Measurements from ENCODE around the gene MYO16. TPM values are rescaled to one million over a fixed set of nuclear protein-coding genes. Genes with fewer than 3 reads are reported as not detected.

The MYO16 gene
- polyA plus RNA-seq, 2 of the 4 experiments (the other 2 are of a cell fraction): 0.03 to 0.06 TPM

GRCh38 chr13:109111141-109111540, 481.7 kb downstream of the MYO16 start:
- CTCF ChIA-PET: no interaction called here
- Histone ChIP-seq H3K4me1 (no peaks in the 10 kb centered on the region), H3K4me2 (no peak overlapping the region), H3K9me3 (no peaks in the 10 kb centered on the region), H3K27ac (no peak overlapping the region), H3K4me3 (no peak overlapping the region)
- DNase-seq (ENCODE audit: low read depth in 1 of 2, low spot score in 1 of 2): no peak
- WGBS (ENCODE audit: missing lambda C conversion rate): 75% methylated on average over 1 of the region's 1 CpG
- no peak for ATAC-seq
- FAIRE-seq: no peak
- no peak for TF ChIP-seq FOXS1 (CRISPR knock-in tag; IDR thresholded peaks at IDR 0.05)
- no peak for TF ChIP-seq CTCF (IDR thresholded peaks at IDR 0.05)
- no peak for TF ChIP-seq NPAS2 (CRISPR knock-in tag; IDR thresholded peaks at IDR 0.05; ENCODE audit: borderline replicate concordance)
- no peak for TF ChIP-seq EP300 (IDR thresholded peaks at IDR 0.05)
- no peak for TF ChIP-seq HOXB13 (CRISPR knock-in tag; IDR thresholded peaks at IDR 0.05; ENCODE audit: low read depth)
- no peak for TF ChIP-seq GATA3 (IDR thresholded peaks at IDR 0.05; ENCODE audit: borderline replicate concordance)
- TF ChIP-seq RNF2 (IDR thresholded peaks at IDR 0.05; ENCODE audit: borderline replicate concordance, low read depth): no peak
- no peak for TF ChIP-seq HOXA7 (CRISPR knock-in tag; IDR thresholded peaks at IDR 0.05)
- no peak for TF ChIP-seq TP53 (CRISPR knock-in tag; IDR thresholded peaks at IDR 0.05)
- POLR2A ChIA-PET: no interaction called here

- CTCF ChIA-PET: no interaction called here
- DNase-seq (ENCODE audit: low read depth in 1 of 2, low spot score in 1 of 2) (no peak), FAIRE-seq (no peak), ATAC-seq (no peak)
- H3K27ac ChIP-seq: no peak overlapping the region
- TF ChIP-seq POLR2A (IDR thresholded peaks at IDR 0.05; ENCODE audit: low read length) (no peak), HDAC2 (IDR thresholded peaks at IDR 0.05) (no peak)
- TF ChIP-seq, protein P1, sequence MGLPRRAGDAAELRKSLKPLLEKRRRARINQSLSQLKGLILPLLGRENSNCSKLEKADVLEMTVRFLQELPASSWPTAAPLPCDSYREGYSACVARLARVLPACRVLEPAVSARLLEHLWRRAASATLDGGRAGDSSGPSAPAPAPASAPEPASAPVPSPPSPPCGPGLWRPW (IDR thresholded peaks at IDR 0.05): no peak
- POLR2A ChIA-PET: no interaction called here
- H3K4me2 ChIP-seq: no peak overlapping the region
- 78% methylated on average over 3 of the region's 3 CpGs for WGBS (ENCODE audit: missing lambda C conversion rate)
- no peak overlapping the region for H3K4me3 ChIP-seq
- no peaks in the 10 kb centered on the region for H3K4me1 ChIP-seq
- no peaks in the 10 kb centered on the region for H3K9me3 ChIP-seq
Observed at GRCh38 chr13:109113427-109113826, 484.0 kb downstream of the MYO16 start.

GRCh38 chr13:109114162-109114561, 484.8 kb downstream of the MYO16 start:
- H3K9me3 ChIP-seq: no peaks in the 10 kb centered on the region
- no peak overlapping the region for H3K27ac ChIP-seq
- TF ChIP-seq BHLHE40 (IDR thresholded peaks at IDR 0.05; ENCODE audit: low read depth, low read length) (no peak), NPAS2 (CRISPR knock-in tag; IDR thresholded peaks at IDR 0.05; ENCODE audit: borderline replicate concordance) (no peak), HEYL (CRISPR knock-in tag; IDR thresholded peaks at IDR 0.05) (no peak), FOSL2 (IDR thresholded peaks at IDR 0.05) (no peak), FOSL2 (CRISPR knock-in tag; IDR thresholded peaks at IDR 0.05) (no peak), GATA3 (IDR thresholded peaks at IDR 0.05; ENCODE audit: borderline replicate concordance) (no peak), CBX8 (IDR thresholded peaks at IDR 0.05) (no peak), CHD2 (IDR thresholded peaks at IDR 0.05; ENCODE audit: low read length, partially characterized antibody) (no peak)
- TF ChIP-seq, protein P2, sequence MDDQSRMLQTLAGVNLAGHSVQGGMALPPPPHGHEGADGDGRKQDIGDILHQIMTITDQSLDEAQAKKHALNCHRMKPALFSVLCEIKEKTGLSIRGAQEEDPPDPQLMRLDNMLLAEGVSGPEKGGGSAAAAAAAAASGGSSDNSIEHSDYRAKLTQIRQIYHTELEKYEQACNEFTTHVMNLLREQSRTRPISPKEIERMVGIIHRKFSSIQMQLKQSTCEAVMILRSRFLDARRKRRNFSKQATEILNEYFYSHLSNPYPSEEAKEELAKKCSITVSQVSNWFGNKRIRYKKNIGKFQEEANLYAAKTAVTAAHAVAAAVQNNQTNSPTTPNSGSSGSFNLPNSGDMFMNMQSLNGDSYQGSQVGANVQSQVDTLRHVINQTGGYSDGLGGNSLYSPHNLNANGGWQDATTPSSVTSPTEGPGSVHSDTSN (IDR thresholded peaks at IDR 0.05): no peak
- TF ChIP-seq, protein P3, sequence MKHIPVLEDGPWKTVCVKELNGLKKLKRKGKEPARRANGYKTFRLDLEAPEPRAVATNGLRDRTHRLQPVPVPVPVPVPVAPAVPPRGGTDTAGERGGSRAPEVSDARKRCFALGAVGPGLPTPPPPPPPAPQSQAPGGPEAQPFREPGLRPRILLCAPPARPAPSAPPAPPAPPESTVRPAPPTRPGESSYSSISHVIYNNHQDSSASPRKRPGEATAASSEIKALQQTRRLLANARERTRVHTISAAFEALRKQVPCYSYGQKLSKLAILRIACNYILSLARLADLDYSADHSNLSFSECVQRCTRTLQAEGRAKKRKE (CRISPR knock-in tag; IDR thresholded peaks at IDR 0.05; ENCODE audit: low read depth): no peak
- CTCF ChIA-PET: no interaction called here
- FAIRE-seq (no peak), DNase-seq (ENCODE audit: low read depth in 1 of 2, low spot score in 1 of 2) (no peak), ATAC-seq (no peak)
- POLR2A ChIA-PET: no interaction called here
- WGBS (ENCODE audit: missing lambda C conversion rate): 57% methylated on average over 5 of the region's 5 CpGs
- no peak overlapping the region for H3K4me3 ChIP-seq
- H3K4me2 ChIP-seq: no peak overlapping the region
- no peaks in the 10 kb centered on the region for H3K4me1 ChIP-seq
